LNCAP (cell line): ENCODE measurements around the gene CAMTA1.

Experiments
- CTCF ChIP-seq: fragments of 450-650 bp; IDR thresholded peaks from 2 replicates; pipeline ENCODE4 v1.5.1; 2017; ENCODE audit warnings: mild to moderate bottlenecking

The CAMTA1 gene

GRCh38 chr1:7220007-7220406 lies 434.8 kb downstream of the CAMTA1 start:
- TF ChIP-seq CTCF, result no peak

- TF ChIP-seq CTCF, result no peak
Measured at GRCh38 chr1:7220712-7221252, 435.5 kb downstream of the CAMTA1 start.

GRCh38 chr1:7221826-7222694 lies 436.8 kb downstream of the CAMTA1 start:
- TF ChIP-seq CTCF, result no peak

GRCh38 chr1:7222695-7223015 lies 437.4 kb downstream of the CAMTA1 start:
- TF ChIP-seq CTCF, result no peak

- no peak for TF ChIP-seq CTCF
Measured at GRCh38 chr1:7223334-7224080, 438.3 kb downstream of the CAMTA1 start.

GRCh38 chr1:7224081-7224534 lies 438.9 kb downstream of the CAMTA1 start:
- TF ChIP-seq CTCF, result no peak

- TF ChIP-seq CTCF, result 0 out of 2 replicates have a peak, but pooled peaks have one; percentile 26
Measured at GRCh38 chr1:7224644-7225043, 439.4 kb downstream of the CAMTA1 start.
